GM12878 (cell line): Measurements from ENCODE around the gene PROSER2.

Experiments
- CEBPB ChIP-seq, 2 experiments: fragments of 150-350 bp in 1 of 2; IDR thresholded peaks; 2 replicates each; pipeline ENCODE4 v1.6.1; 2012 to 2014; ENCODE audit warnings: low read depth in 2 of 2, low read length in 2 of 2, borderline replicate concordance in 1 of 2, inconsistent platforms in 1 of 2
- FOXK2 ChIP-seq: fragments of 450-650 bp; IDR thresholded peaks from 2 replicates; pipeline ENCODE4 v1.6.1; 2017; ENCODE audit warnings: mild to moderate bottlenecking, moderate library complexity
- JUNB ChIP-seq: IDR thresholded peaks from 2 replicates; pipeline ENCODE4 v1.6.1; 2016; ENCODE audit warnings: antibody characterized with exemption, mild to moderate bottlenecking
- NR2C1 ChIP-seq: fragments of 450-650 bp; IDR thresholded peaks from 2 replicates; pipeline ENCODE4 v1.6.1; 2017; ENCODE audit warnings: antibody characterized with exemption, mild to moderate bottlenecking, moderate library complexity
- POLR2AphosphoS5 ChIP-seq: IDR thresholded peaks from 2 replicates; pipeline ENCODE4 v1.6.1; 2011; ENCODE audit warnings: mild to moderate bottlenecking, low read length, inconsistent platforms
- RAD21 ChIP-seq: IDR thresholded peaks from 2 replicates; pipeline ENCODE4 v1.6.1; 2011; ENCODE audit warnings: mild to moderate bottlenecking, low read depth, low read length, moderate library complexity; ENCODE audit not compliant: insufficient read depth
- TF ChIP-seq, protein P1 (sequence below), 3 experiments: IDR thresholded peaks in 2 of 3; conservative IDR thresholded peaks in 1 of 3; 2 replicates each; pipeline ENCODE4 v1.5.1; 2011; ENCODE audit warnings: low read depth in 3 of 3, low read length in 3 of 3, mild to moderate bottlenecking in 3 of 3, control low read depth in 2 of 3, moderate library complexity in 2 of 3, inconsistent platforms in 1 of 3, mixed read lengths in 1 of 3; ENCODE audit not compliant: control insufficient read depth in 2 of 3, insufficient read depth in 1 of 3; ENCODE audit errors: extremely low read depth in 1 of 3
- TF ChIP-seq, protein P2 (sequence below): fragments of 450-650 bp; IDR thresholded peaks from 2 replicates; pipeline ENCODE4 v1.6.1; 2016; ENCODE audit warnings: mild to moderate bottlenecking
- TF ChIP-seq, protein P3 (sequence below): fragments of 450-650 bp; IDR thresholded peaks from 2 replicates; pipeline ENCODE4 v1.6.1; 2017; ENCODE audit warnings: mild to moderate bottlenecking, moderate library complexity

DNA sequence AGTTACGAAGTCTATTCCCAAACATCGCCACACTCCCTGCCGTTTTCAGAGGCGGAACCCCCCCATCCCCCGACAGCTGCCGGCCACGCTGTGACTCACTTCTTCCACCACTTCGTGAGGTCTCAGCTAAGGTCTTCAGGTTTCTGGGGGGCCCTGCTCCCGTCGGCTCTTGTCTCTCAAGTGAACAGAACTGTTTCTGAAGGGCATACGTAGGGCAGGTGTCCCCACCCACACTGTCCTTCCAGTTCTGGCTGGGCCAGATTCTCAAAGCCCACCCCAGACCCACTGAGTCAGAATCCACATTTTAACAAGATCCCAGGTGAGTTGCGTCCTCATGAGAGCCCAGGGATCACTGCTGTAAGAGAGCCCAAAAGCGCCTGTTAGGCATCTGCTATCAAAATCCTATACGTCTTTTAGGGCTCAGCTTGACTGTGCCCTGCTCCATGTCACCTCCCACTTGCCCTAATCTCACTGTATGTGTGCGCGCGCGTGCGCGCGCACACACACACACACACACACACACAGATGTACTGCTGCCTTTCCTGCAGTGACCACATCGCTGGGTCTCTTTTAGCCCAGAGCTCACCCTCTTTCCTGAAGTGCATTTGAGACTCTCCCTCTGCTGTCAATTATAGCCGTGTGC, 78.8 kb downstream of the PROSER2 start:
- TF ChIP-seq, protein P1, sequence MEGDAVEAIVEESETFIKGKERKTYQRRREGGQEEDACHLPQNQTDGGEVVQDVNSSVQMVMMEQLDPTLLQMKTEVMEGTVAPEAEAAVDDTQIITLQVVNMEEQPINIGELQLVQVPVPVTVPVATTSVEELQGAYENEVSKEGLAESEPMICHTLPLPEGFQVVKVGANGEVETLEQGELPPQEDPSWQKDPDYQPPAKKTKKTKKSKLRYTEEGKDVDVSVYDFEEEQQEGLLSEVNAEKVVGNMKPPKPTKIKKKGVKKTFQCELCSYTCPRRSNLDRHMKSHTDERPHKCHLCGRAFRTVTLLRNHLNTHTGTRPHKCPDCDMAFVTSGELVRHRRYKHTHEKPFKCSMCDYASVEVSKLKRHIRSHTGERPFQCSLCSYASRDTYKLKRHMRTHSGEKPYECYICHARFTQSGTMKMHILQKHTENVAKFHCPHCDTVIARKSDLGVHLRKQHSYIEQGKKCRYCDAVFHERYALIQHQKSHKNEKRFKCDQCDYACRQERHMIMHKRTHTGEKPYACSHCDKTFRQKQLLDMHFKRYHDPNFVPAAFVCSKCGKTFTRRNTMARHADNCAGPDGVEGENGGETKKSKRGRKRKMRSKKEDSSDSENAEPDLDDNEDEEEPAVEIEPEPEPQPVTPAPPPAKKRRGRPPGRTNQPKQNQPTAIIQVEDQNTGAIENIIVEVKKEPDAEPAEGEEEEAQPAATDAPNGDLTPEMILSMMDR (IDR thresholded peaks at IDR 0.05 in 2 of 3, conservative IDR thresholded peaks at IDR 0.05 in 1 of 3; ENCODE audit: control insufficient read depth in 2 of 3, extremely low read depth in 1 of 3, insufficient read depth in 1 of 3, low read depth in 3 of 3, low read length in 3 of 3) = no peak
- TF ChIP-seq, protein P2, sequence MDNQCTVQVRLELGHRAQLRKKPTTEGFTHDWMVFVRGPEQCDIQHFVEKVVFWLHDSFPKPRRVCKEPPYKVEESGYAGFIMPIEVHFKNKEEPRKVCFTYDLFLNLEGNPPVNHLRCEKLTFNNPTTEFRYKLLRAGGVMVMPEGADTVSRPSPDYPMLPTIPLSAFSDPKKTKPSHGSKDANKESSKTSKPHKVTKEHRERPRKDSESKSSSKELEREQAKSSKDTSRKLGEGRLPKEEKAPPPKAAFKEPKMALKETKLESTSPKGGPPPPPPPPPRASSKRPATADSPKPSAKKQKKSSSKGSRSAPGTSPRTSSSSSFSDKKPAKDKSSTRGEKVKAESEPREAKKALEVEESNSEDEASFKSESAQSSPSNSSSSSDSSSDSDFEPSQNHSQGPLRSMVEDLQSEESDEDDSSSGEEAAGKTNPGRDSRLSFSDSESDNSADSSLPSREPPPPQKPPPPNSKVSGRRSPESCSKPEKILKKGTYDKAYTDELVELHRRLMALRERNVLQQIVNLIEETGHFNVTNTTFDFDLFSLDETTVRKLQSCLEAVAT = no peak
- TF ChIP-seq FOXK2 (no peak), JUNB (no peak), RAD21 (no peak), NR2C1 (no peak), POLR2AphosphoS5 (no peak), CEBPB (IDR thresholded peaks at IDR 0.05; ENCODE audit: borderline replicate concordance in 1 of 2, low read depth in 2 of 2, low read length in 2 of 2) (no peak)
- TF ChIP-seq, protein P3, sequence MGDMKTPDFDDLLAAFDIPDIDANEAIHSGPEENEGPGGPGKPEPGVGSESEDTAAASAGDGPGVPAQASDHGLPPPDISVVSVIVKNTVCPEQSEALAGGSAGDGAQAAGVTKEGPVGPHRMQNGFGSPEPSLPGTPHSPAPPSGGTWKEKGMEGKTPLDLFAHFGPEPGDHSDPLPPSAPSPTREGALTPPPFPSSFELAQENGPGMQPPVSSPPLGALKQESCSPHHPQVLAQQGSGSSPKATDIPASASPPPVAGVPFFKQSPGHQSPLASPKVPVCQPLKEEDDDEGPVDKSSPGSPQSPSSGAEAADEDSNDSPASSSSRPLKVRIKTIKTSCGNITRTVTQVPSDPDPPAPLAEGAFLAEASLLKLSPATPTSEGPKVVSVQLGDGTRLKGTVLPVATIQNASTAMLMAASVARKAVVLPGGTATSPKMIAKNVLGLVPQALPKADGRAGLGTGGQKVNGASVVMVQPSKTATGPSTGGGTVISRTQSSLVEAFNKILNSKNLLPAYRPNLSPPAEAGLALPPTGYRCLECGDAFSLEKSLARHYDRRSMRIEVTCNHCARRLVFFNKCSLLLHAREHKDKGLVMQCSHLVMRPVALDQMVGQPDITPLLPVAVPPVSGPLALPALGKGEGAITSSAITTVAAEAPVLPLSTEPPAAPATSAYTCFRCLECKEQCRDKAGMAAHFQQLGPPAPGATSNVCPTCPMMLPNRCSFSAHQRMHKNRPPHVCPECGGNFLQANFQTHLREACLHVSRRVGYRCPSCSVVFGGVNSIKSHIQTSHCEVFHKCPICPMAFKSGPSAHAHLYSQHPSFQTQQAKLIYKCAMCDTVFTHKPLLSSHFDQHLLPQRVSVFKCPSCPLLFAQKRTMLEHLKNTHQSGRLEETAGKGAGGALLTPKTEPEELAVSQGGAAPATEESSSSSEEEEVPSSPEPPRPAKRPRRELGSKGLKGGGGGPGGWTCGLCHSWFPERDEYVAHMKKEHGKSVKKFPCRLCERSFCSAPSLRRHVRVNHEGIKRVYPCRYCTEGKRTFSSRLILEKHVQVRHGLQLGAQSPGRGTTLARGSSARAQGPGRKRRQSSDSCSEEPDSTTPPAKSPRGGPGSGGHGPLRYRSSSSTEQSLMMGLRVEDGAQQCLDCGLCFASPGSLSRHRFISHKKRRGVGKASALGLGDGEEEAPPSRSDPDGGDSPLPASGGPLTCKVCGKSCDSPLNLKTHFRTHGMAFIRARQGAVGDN = no peak
